ACHN (cell line): ENCODE measurements around the gene TTLL12.

Experiments used
- DNase-seq: peaks from one replicate; pipeline ENCODE4 v3.0.0-alpha.2; 2015
- in situ Hi-C: cut with HindIII; loops from 2 replicates; pipeline ENCODE4 v1.10.0; 2017; ENCODE audit warnings: low sequenced_read_pairs, low pct_ligation_motif_present, low pct_unique_long_range_greater_than_20kb

Gene TTLL12

DNA sequence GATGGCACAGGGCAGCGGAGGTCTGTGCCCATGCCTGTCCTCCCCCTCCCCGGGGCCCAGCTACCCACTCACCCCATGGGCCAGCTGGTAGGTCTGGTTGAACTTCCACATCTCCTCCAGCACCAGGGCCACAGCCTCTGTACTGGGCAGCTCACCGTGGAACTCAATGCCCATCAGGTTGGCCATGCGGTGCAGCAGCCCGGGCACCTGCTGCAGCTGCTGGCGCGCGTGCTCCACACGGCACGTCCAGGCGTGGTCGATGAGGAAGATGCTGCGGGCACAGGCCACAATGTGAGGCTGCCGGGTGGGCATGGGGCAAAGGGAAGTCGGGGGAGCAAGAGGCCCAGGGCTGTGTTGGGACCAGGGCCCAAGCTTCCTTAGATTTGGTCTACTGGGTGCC lies 6.3 kb downstream of the TTLL12 start:
- in situ Hi-C loops = no loop called here
- DNase-seq = no peak

- in situ Hi-C loops = no loop called here
These were observed 7.1 kb downstream of the TTLL12 start for GRCh38 chr22:43179911-43180195.

GRCh38 chr22:43179146-43179910 lies 7.6 kb downstream of the TTLL12 start:
- in situ Hi-C loops = no loop called here
- no peak for DNase-seq

More at GRCh38 chr22:43179911-43180195, 7.1 kb downstream of the TTLL12 start:
- no peak for DNase-seq

GRCh38 chr22:43177479-43177878 lies 9.5 kb downstream of the TTLL12 start:
- DNase-seq = no peak
- in situ Hi-C loops = no loop called here

DNA sequence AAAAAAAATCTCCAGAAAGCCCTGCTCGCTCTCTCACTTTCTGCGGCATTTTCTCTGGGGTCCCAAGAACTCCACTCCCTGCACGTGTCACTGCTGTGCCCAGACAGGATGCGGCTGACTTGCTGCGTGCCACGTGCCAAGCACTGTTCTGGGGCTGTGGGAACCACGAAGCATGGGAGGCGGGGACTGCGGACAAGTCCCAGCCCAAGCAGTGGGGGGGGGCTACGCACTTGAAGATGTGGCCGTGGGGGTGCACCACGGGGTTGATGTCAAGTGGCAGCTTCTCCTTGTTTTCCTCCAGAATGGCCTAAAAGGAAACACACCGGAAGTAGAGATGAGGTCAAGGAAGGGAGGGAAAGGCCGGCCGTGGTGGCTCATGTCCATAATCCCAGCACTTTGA lies 10.8 kb downstream of the TTLL12 start:
- in situ Hi-C loops = no loop called here
- DNase-seq = no peak

DNA sequence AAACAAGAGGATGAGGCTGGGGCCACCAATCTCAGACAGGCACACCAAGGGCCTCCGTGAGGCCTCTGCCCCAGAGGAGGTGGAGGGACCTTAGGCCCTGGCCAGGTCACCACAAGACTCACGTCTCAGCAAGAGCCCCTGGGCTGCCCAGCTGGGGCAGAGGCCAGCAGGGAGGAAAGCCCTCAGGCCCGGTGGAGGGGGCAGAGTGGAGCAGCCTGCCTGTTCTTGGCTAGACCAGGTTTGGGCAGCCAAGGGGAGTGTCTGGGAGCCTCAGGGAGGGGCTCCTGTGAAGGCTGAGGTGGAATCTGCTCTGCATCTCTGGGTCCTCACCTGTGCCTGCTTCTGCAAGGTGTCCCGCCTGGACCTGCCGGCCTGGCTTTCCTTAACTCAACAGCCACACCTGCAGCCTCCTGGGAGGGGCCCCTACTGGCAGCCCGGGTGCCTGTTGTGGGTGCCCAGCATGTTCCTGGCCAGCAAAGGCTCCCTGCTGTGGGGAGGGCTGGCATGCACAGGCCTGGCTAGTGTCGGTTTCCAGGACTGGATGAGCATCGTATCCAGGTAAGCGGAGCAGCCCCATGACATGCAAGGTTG lies 11.9 kb downstream of the TTLL12 start:
- no peak for DNase-seq
- in situ Hi-C loops = no loop called here

DNA sequence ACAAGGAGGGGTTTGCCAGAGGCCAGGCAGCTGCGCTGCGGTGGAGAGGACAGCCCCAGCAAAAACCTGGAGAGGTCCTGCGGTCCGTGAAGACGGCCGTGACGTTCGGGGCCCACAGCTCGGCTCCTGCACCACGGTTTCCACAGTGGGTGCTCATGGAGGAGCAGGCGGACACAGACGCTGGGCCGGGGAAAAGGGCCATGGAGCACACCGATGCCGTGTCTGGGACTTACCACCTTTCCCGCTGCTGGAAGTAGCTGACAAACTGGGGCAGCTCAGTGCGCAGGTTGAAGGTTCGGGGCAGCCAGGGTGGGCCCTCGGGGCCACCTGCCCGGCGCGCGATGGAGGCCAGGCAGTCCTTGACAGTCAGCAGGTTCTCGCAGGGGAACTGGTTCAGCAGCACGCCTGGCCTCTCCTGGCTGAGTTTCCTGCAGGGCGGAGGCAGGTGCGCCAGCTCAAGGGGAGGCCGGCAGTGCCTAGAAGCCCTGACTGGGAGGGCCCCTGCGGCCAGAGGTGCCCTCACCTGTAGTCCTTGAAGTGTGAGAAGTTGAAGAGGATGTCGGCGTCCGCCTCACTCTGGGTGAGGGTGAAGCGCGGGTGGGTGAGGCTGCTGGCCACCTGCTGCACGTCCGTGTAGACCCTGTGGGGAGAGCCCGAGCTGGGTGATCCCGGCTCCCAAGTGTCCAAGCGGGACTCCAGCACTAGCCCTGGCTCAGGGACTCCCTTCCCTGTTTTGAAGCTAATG lies 12.8 kb downstream of the TTLL12 start:
- DNase-seq = no peak
- in situ Hi-C loops = no loop called here

- in situ Hi-C loops = no loop called here
- DNase-seq = no peak
These were observed 13.4 kb downstream of the TTLL12 start for GRCh38 chr22:43173566-43173965.

- in situ Hi-C loops = no loop called here
- DNase-seq = no peak
These were observed 14.7 kb downstream of the TTLL12 start for GRCh38 chr22:43172191-43172590.

DNA sequence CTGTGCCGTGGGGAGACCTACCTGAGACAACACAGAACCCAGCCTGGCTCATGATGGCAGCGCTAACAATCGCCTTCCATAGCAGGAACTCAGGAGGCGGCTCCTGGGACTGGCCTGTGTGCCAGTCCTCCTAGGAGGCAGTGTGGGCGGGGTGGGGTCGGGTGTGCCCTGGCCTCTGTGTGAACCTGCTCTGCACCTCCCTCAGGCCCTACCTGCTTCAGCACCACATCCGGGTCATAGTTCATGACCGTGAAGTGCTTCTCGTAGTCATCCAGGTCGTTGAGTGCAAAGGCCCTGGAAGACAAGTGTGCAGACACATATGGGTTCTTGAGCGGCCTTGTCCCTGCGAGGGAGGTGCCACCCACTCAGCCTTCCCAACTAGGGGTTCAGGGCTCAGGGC lies 15.3 kb downstream of the TTLL12 start:
- no peak for DNase-seq

GRCh38 chr22:43171019-43171491 lies 15.9 kb downstream of the TTLL12 start:
- no peak for DNase-seq
- in situ Hi-C loops = no loop called here

More for the DNA sequence above, 15.3 kb downstream of the TTLL12 start:
- in situ Hi-C loops = no loop called here

DNA sequence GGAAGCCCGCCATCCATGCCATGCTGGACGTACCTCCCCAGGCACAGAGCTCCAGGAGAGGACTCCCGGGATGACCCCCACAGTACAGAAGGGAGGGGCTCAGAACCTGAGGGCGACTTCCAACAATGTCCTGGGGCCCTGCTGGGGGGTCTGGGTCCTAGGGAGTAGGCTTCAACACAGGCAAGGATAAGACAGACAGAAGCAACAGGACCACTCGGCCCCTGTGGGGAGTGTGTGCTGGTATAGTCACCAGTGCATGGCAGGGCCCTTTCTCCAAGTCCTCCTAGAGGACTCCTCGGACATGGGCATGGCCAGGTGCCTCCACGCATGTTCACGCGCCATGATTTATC lies 16.8 kb downstream of the TTLL12 start:
- no peak for DNase-seq
- in situ Hi-C loops = no loop called here

GRCh38 chr22:43169310-43170130 lies 17.4 kb downstream of the TTLL12 start:
- DNase-seq = no peak
- in situ Hi-C loops = no loop called here

GRCh38 chr22:43168471-43169309 lies 18.2 kb downstream of the TTLL12 start:
- in situ Hi-C loops = no loop called here

GRCh38 chr22:43167001-43167589 lies 19.8 kb downstream of the TTLL12 start:
- in situ Hi-C loops = no loop called here

More at GRCh38 chr22:43168471-43169309, 18.2 kb downstream of the TTLL12 start:
- DNase-seq = no peak

GRCh38 chr22:43166132-43166930 lies 20.6 kb downstream of the TTLL12 start:
- no peak for DNase-seq
- in situ Hi-C loops = no loop called here

More at GRCh38 chr22:43167001-43167589, 19.8 kb downstream of the TTLL12 start:
- DNase-seq = no peak

GRCh38 chr22:43164636-43165035 lies 22.3 kb downstream of the TTLL12 start:
- in situ Hi-C loops = no loop called here
- no peak for DNase-seq
